Panc1 (cell line): ENCODE measurements around the gene ASGR2. TPM values are rescaled to one million over a fixed set of nuclear protein-coding genes. Genes with fewer than 3 reads are reported as not detected.

Source experiments
- ATAC-seq: fragments of 200-7000 bp; cut with Tn5 transposase; 2 replicates; pipeline ENCODE4 v1.9.1; 2020; ENCODE audit warnings: mild to moderate bottlenecking, moderate library complexity
- BruUV-seq: library from RNA; stranded (reverse); fragments of 400-500 nt; replicated peaks from 2 replicates; lab custom pipeline; 2021; lab: Mats Ljungman, UMichigan
- CTCF ChIA-PET: fragments of 300-600 bp; sonication (Branson Sonifier 250); formaldehyde crosslinking; loops from one replicate; lab custom pipeline; 2022; ENCODE audit warnings: antibody characterized with exemption; lab: Charles Lee
- POLR2A ChIA-PET: fragments of 300-600 bp; sonication (Branson Sonifier 250); formaldehyde crosslinking; loops from one replicate; lab custom pipeline; 2022; ENCODE audit warnings: antibody characterized with exemption; lab: Charles Lee
- DNase-seq: peaks from one replicate; pipeline ENCODE4 v3.0.0-alpha.2; 2010; ENCODE audit warnings: low read depth, low spot score
- H3K27ac ChIP-seq: 2 replicates; pipeline ENCODE4 v1.5.1; 2011; ENCODE audit warnings: mild to moderate bottlenecking, low read length, inconsistent platforms
- H3K27me3 ChIP-seq: fragments of 200-500 bp; sonication (Bioruptor generic); 2 replicates; pipeline ENCODE4 v1.6.0; 2014; ENCODE audit warnings: low read length, inconsistent platforms; ENCODE audit not compliant: control insufficient read depth, insufficient read depth
- H3K36me3 ChIP-seq: fragments of 200-500 bp; sonication (Bioruptor generic); 2 replicates; pipeline ENCODE4 v1.5.1; 2014; ENCODE audit warnings: inconsistent platforms, mild to moderate bottlenecking, low read length, moderate library complexity; ENCODE audit not compliant: control insufficient read depth, insufficient read depth
- H3K4me1 ChIP-seq: 2 replicates; pipeline ENCODE4 v1.5.1; 2011; ENCODE audit warnings: inconsistent platforms, mild to moderate bottlenecking, low read length, moderate library complexity; ENCODE audit not compliant: control insufficient read depth, insufficient read depth
- H3K4me3 ChIP-seq, 2 experiments: 2 replicates each; pipeline ENCODE4 v1.5.1; 2011 to 2012; ENCODE audit warnings: low read depth in 2 of 2, low read length in 2 of 2, mild to moderate bottlenecking in 2 of 2, inconsistent platforms in 1 of 2, moderate library complexity in 1 of 2
- H3K9me3 ChIP-seq: fragments of 200-500 bp; sonication (Bioruptor generic); 2 replicates; pipeline ENCODE4 v1.5.1; 2014; ENCODE audit warnings: low read depth, mild to moderate bottlenecking, inconsistent platforms, low read length, moderate library complexity; ENCODE audit not compliant: control insufficient read depth, insufficient read depth
- CTCF ChIP-seq: fragments of 450-650 bp; IDR thresholded peaks from 2 replicates; pipeline ENCODE4 v1.5.1; 2017; ENCODE audit warnings: mild to moderate bottlenecking
- POLR2AphosphoS5 ChIP-seq: IDR thresholded peaks from 2 replicates; pipeline ENCODE4 v1.6.1; 2012; ENCODE audit warnings: mild to moderate bottlenecking, low read depth, low read length, moderate library complexity
- REST ChIP-seq, 2 experiments: IDR thresholded peaks; 2 replicates each; pipeline ENCODE4 v1.6.1; 2011 to 2012; ENCODE audit warnings: low read depth in 2 of 2, control low read depth in 1 of 2, low read length in 1 of 2, mild to moderate bottlenecking in 1 of 2, moderate library complexity in 1 of 2; ENCODE audit not compliant: insufficient read depth in 1 of 2
- SIN3A ChIP-seq: IDR thresholded peaks from 2 replicates; pipeline ENCODE4 v1.6.1; 2012; ENCODE audit warnings: low read depth, mild to moderate bottlenecking, low read length, moderate library complexity, borderline replicate concordance; ENCODE audit not compliant: insufficient read depth
- TCF7L2 ChIP-seq: IDR thresholded peaks from 2 replicates; pipeline ENCODE4 v1.6.1; 2011; ENCODE audit warnings: mild to moderate bottlenecking, low read depth, low read length, inconsistent platforms
- in situ Hi-C: cut with HindIII; loops from 2 replicates; pipeline ENCODE4 v1.10.0; 2016; ENCODE audit warnings: low sequenced_read_pairs, low pct_unique_long_range_greater_than_20kb
- intact Hi-C: fragments of 100-400 bp; cut with micrococcal nuclease; formaldehyde crosslinking; loops from one replicate; pipeline ENCODE4 v1.10.0; 2022; ENCODE audit not compliant: unreplicated experiment
- total RNA-seq: library from RNA; stranded (reverse); gene quantifications from one replicate; pipeline ENCODE4 v1.2.1, GENCODE V29; 2021; ENCODE audit not compliant: unreplicated experiment

ASGR2 gene
- total RNA-seq, 1 experiment from 2014 or later, result 0.21 TPM

- no peaks in the 10 kb centered on the region for H3K9me3 ChIP-seq
- in situ Hi-C loops, result no loop called here
- no peaks in the 10 kb centered on the region for H3K36me3 ChIP-seq
- POLR2A ChIA-PET, result no interaction called here
- DNase-seq (no peak), ATAC-seq (no peak)
- no peak overlapping the region for H3K4me3 ChIP-seq
- no peaks in the 10 kb centered on the region for H3K27me3 ChIP-seq
- intact Hi-C loops, result no loop called here
- no TSS peak for BruUV-seq
- H3K4me1 ChIP-seq, result no peaks in the 10 kb centered on the region
- TF ChIP-seq POLR2AphosphoS5, result no peak
- CTCF ChIA-PET, result no interaction called here
- H3K27ac ChIP-seq, result no peak overlapping the region
Observed at GRCh38 chr17:7098802-7099459, 15.7 kb downstream of the ASGR2 start.

- DNase-seq (no peak), ATAC-seq (no peak)
- ChIA-PET POLR2A (no interaction called here), CTCF (no interaction called here)
- no TSS peak for BruUV-seq
- H3K4me1 ChIP-seq, result no peaks in the 10 kb centered on the region
- H3K27ac ChIP-seq, result no peak overlapping the region
- no peak for TF ChIP-seq SIN3A
- no peak for TF ChIP-seq CTCF
- TF ChIP-seq TCF7L2, result no peak
- no peak for TF ChIP-seq REST (IDR thresholded peaks at IDR 0.05; ENCODE audit: insufficient read depth in 1 of 2, low read depth in 2 of 2, low read length in 1 of 2)
- no peak for TF ChIP-seq POLR2AphosphoS5
- H3K9me3 ChIP-seq, result no peaks in the 10 kb centered on the region
- H3K36me3 ChIP-seq, result no peaks in the 10 kb centered on the region
- no peak overlapping the region for H3K4me3 ChIP-seq
- in situ Hi-C loops (no loop called here), intact Hi-C loops (no loop called here)
- no peaks in the 10 kb centered on the region for H3K27me3 ChIP-seq
Observed at GRCh38 chr17:7097940-7098339, 16.7 kb downstream of the ASGR2 start.

- no peaks in the 10 kb centered on the region for H3K36me3 ChIP-seq
- H3K27me3 ChIP-seq, result no peaks in the 10 kb centered on the region
- H3K9me3 ChIP-seq, result no peaks in the 10 kb centered on the region
- H3K4me3 ChIP-seq, result no peak overlapping the region
- TF ChIP-seq CTCF (no peak), REST (IDR thresholded peaks at IDR 0.05; ENCODE audit: insufficient read depth in 1 of 2, low read depth in 2 of 2, low read length in 1 of 2) (no peak), POLR2AphosphoS5 (no peak), TCF7L2 (no peak), SIN3A (no peak)
- CTCF ChIA-PET, result no interaction called here
- ATAC-seq (no peak), DNase-seq (no peak)
- no peaks in the 10 kb centered on the region for H3K4me1 ChIP-seq
- no TSS peak for BruUV-seq
- intact Hi-C loops (no loop called here), in situ Hi-C loops (no loop called here)
- POLR2A ChIA-PET, result no interaction called here
- H3K27ac ChIP-seq, result no peak overlapping the region
Observed at GRCh38 chr17:7095625-7096024, 19.0 kb downstream of the ASGR2 start.
